Effector memory CD8-positive, alpha-beta T cell (primary cell): ENCODE data around the gene CARM1.

Source experiments
- ATAC-seq: fragments of 150-1000 bp; cut with Tn5 transposase; replicated peaks from 2 replicates; pipeline ENCODE4 v1.10.0; 2021; ENCODE audit warnings: mild to moderate bottlenecking, moderate library complexity
- DNase-seq, 3 experiments: peaks; one replicate each; pipeline ENCODE4 v3.0.0; 2021
- H3K27ac Mint-ChIP-seq, 2 donors: one replicate each; pipeline ENCODE4 v1.8.0; 2022; ENCODE audit warnings: mild to moderate bottlenecking in 2 of 2, mixed read lengths in 2 of 2, moderate library complexity in 2 of 2
- H3K27me3 Mint-ChIP-seq, 2 donors: one replicate each; pipeline ENCODE4 v1.8.0; 2022; ENCODE audit warnings: mixed read lengths in 2 of 2
- H3K36me3 Mint-ChIP-seq: one replicate; pipeline ENCODE4 v1.8.0; 2022; ENCODE audit warnings: mild to moderate bottlenecking, moderate library complexity, mixed read lengths; ENCODE audit not compliant: insufficient read depth
- H3K4me1 Mint-ChIP-seq, 2 donors: one replicate each; pipeline ENCODE4 v1.8.0; 2022; ENCODE audit warnings: low read depth in 2 of 2, mixed read lengths in 2 of 2
- H3K4me3 Mint-ChIP-seq, 2 donors: one replicate each; pipeline ENCODE4 v1.8.0; 2022; ENCODE audit warnings: mild to moderate bottlenecking in 2 of 2, mixed read lengths in 2 of 2, moderate library complexity in 2 of 2
- H3K9me3 Mint-ChIP-seq, 2 donors: one replicate each; pipeline ENCODE4 v1.8.0; 2022; ENCODE audit warnings: mixed read lengths in 2 of 2
- total RNA-seq, 9 experiments: gene quantifications; one replicate each; lab custom pipeline; 2026; lab: John Stamatoyannopoulos, UW

CARM1 gene
- 18.1 to 77.7 (median 34.2) reads per million in 9 experiments for total RNA-seq

GRCh38 chr19:10870955-10871603, at the start of gene CARM1:
TSS of gene CARM1 (plus strand) at chr19:10871553. CDS start at chr19:10871703, 150 bp downstream.
- Mint-ChIP-seq H3K36me3 (peaks cover 11% of the 10 kb centered on the region), H3K27ac (peak within 1 kb of the TSS; percentile 70 to 90), H3K4me1 (peaks cover 15 to 16% of the 10 kb centered on the region in 2 donors), H3K4me3 (peak within 1 kb of the TSS; percentile 87 to 89), H3K9me3 (no peaks in the 10 kb centered on the region), H3K27me3 (no peaks in the 10 kb centered on the region)
- DNase-seq: peak; percentile 98
- peak; percentile 84 for ATAC-seq

DNA sequence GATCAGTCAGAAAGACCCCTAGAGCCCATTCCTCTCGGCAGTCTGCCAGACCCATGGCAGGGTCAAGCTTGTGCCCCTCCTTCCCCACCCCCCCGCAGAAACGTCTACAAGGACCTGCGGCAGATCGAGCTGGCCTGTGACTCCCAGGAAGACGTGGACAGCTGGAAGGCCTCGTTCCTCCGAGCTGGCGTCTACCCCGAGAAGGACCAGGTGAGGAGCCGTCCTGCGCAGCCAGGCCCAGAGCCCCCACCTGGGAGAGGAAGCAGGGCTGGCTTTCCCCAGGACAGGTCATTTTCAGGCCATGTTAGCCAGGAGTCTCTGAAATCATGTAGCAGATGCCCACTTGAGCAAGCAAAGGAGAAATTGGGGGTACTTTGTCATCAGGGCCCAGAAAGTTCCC, 47.7 kb upstream of the CARM1 start:
- H3K4me3 Mint-ChIP-seq: no peak overlapping the region
- peaks cover 9 to 13% of the 10 kb centered on the region in 2 donors for H3K4me1 Mint-ChIP-seq
- ATAC-seq: no peak
- H3K27ac Mint-ChIP-seq: peak overlapping the region in 1 of 2 donors; percentile 69
- no peak for DNase-seq
- H3K9me3 Mint-ChIP-seq: no peaks in the 10 kb centered on the region
- H3K27me3 Mint-ChIP-seq: no peaks in the 10 kb centered on the region
- H3K36me3 Mint-ChIP-seq: peaks cover 70% of the 10 kb centered on the region

- no peaks in the 10 kb centered on the region for H3K27me3 Mint-ChIP-seq
- DNase-seq: no peak
- no peak overlapping the region for H3K4me3 Mint-ChIP-seq
- peaks cover 0 to 1% of the 10 kb centered on the region in 2 donors for H3K4me1 Mint-ChIP-seq
- H3K27ac Mint-ChIP-seq: no peak overlapping the region
- ATAC-seq: no peak
- H3K36me3 Mint-ChIP-seq: peaks cover 72% of the 10 kb centered on the region
- no peaks in the 10 kb centered on the region for H3K9me3 Mint-ChIP-seq
Measured at GRCh38 chr19:10826231-10826630, 45.1 kb upstream of the CARM1 start.

DNA sequence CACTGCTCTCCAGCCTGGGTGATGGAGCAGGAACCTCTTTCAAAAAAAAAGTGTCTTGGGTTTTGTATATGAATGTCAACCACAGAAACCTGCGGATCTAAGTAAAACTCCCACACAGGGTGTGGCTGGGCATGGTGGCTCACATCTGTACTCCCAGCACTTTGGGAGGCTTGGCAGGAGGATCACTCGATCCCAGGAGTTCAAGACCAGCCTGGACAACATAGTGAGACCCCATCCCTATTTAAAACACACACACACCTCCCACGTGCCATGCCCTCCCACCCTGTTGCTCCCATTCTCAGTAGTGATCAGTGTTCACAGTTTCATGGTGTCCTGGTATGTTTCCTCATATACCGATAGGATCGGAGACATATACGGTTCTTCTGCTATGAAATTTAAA, 44.5 kb upstream of the CARM1 start:
- no peaks in the 10 kb centered on the region for H3K27me3 Mint-ChIP-seq
- peaks cover 66% of the 10 kb centered on the region for H3K36me3 Mint-ChIP-seq

DNA sequence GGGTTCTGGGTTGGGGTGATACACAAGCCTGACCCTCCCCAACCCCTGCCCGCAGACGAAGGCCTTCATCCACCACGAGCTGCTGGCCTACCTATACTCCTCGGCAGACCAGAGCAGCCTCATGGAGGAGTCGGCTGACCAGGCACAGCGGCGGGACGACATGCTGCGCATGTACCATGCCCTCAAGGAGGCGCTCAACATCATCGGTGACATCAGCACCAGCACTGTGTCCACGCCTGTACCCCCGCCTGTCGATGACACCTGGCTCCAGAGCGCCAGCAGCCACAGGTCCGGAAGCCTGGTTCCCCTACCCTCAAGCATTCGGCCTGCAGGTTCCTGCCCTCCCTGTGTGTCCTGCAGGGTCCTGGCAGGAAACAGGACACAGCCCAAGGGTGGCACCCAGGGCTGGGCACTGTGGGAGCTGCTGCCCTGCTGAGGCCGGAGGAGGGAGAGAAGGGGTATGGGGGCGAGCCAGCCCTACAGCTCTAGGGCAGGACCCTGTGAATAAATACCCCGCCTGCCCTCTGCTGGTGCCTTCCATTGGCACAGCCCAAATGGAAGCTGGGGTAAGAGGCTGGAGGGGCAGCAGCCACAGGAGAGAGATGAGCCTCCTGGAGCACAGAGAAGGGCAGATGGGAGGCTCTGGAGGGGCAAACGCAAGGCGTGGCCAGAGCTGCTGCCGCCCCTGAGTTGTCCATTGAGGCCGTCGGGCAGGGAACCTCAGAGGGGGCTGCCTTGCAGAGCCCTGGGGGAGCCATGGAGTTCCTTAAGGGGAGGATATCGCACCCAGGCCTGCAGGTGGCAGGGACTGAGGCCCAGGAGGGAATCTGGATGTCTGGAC, 42.2 kb upstream of the CARM1 start:
- Mint-ChIP-seq H3K27ac (peak overlapping the region; percentile 46 to 82), H3K4me1 (no peaks in the 10 kb centered on the region), H3K36me3 (peaks cover 68% of the 10 kb centered on the region), H3K9me3 (no peaks in the 10 kb centered on the region), H3K27me3 (no peaks in the 10 kb centered on the region), H3K4me3 (no peak overlapping the region)
- ATAC-seq (peak; percentile 29), DNase-seq (no peak)

More for the DNA sequence above, 44.5 kb upstream of the CARM1 start:
- no peak for DNase-seq
- Mint-ChIP-seq H3K4me1 (peaks cover 0 to 1% of the 10 kb centered on the region in 2 donors), H3K27ac (no peak overlapping the region), H3K4me3 (no peak overlapping the region), H3K9me3 (no peaks in the 10 kb centered on the region)
- no peak for ATAC-seq

DNA sequence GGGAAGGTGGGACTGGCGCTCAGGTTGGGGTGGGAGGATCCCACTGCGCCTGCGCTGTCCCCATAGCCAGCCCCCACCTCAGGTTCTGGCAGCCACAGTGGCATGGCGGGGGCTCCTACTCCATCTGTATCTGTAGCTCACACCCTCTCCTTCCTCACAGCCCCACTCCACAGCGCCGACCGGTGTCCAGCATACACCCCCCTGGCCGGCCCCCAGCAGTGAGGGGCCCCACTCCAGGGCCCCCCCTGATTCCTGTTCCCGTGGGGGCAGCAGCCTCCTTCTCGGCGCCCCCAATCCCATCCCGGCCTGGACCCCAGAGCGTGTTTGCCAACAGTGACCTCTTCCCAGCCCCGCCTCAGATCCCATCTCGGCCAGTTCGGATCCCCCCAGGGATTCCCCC, 41.4 kb upstream of the CARM1 start:
- ATAC-seq (no peak), DNase-seq (no peak)
- peaks cover 63% of the 10 kb centered on the region for H3K36me3 Mint-ChIP-seq
- H3K27me3 Mint-ChIP-seq: no peaks in the 10 kb centered on the region
- peak overlapping the region; percentile 46 to 82 for H3K27ac Mint-ChIP-seq
- peaks cover 0 to 2% of the 10 kb centered on the region in 2 donors for H3K4me1 Mint-ChIP-seq
- no peak overlapping the region for H3K4me3 Mint-ChIP-seq
- H3K9me3 Mint-ChIP-seq: no peaks in the 10 kb centered on the region

DNA sequence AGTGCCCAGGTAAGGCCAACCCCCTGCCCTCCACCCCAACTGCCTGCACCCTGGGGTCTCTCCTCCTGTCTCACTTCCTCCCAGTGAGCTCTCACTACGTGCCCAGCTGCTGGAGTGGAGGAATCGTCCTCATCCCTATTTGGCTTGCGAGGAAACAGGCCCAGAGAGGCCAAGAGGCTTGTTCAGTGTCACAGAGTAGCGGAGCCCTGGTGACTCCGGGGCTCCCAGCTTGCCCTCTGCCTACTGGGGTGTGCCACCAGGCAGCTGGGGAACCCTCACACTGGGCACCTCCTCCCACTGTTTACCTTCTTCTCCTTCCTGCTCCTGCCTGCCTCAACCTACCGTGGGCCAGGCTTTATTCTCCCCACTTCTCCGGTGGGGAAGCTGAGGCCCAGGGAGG, 41.0 kb upstream of the CARM1 start:
- Mint-ChIP-seq H3K27ac (peak overlapping the region; percentile 46 to 82), H3K9me3 (no peaks in the 10 kb centered on the region), H3K4me3 (no peak overlapping the region), H3K4me1 (peaks cover under 1 to 5% of the 10 kb centered on the region in 2 donors), H3K27me3 (no peaks in the 10 kb centered on the region), H3K36me3 (peaks cover 63% of the 10 kb centered on the region)
- DNase-seq (no peak), ATAC-seq (no peak)

DNA sequence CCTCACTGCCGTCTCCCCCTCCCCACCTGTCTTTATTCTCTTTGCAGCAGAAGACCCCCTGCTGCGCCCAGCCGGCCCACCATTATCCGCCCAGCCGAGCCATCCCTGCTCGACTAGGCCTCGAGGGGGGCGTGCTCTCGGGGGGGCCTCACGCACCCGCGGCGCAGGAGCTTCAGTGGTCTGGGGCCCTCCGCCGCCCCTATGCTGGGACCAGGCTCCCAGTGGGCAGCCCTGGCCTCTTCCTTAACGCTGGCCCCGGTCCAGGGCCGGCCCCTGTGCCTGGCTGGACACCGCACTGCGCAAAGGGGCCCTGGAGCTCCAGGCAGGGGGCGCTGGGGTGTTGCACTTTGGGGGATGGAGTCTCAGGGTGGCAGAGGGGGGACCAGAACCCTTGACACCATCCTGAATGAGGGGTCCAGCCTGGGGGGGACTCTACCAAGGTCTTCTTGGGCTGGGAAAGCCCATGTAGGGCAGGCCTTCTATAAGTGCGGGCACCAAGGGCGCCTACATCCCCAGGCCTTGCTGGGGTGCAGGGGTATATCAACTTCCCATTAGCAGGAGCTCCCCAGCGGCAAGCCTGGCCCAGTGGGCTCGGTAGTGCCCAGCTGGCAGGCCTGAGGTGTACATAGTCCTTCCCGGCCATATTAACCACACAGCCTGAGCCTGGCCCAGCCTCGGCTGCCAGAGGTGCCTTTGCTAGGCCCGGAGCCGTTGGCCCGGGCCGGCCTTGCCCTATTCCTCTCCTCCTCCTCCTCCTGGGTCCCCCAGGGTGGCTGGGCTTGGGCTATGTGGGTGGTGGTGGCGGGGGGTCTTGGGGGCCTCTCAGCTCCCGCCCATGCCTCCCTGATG, 40.2 kb upstream of the CARM1 start:
- ATAC-seq (no peak), DNase-seq (no peak)
- Mint-ChIP-seq H3K36me3 (peaks cover 63% of the 10 kb centered on the region), H3K27ac (peak overlapping the region; percentile 10 to 82), H3K4me3 (no peak overlapping the region), H3K4me1 (peaks cover 4 to 13% of the 10 kb centered on the region in 2 donors), H3K9me3 (no peaks in the 10 kb centered on the region), H3K27me3 (no peaks in the 10 kb centered on the region)

- no peak overlapping the region for H3K4me3 Mint-ChIP-seq
- no peak for ATAC-seq
- no peaks in the 10 kb centered on the region for H3K9me3 Mint-ChIP-seq
- no peak for DNase-seq
- H3K27ac Mint-ChIP-seq: peak overlapping the region in 1 of 2 donors; percentile 78
- H3K4me1 Mint-ChIP-seq: peaks cover 4 to 17% of the 10 kb centered on the region in 2 donors
- peaks cover 58% of the 10 kb centered on the region for H3K36me3 Mint-ChIP-seq
- no peaks in the 10 kb centered on the region for H3K27me3 Mint-ChIP-seq
Measured at GRCh38 chr19:10831987-10832938, 39.1 kb upstream of the CARM1 start.

DNA sequence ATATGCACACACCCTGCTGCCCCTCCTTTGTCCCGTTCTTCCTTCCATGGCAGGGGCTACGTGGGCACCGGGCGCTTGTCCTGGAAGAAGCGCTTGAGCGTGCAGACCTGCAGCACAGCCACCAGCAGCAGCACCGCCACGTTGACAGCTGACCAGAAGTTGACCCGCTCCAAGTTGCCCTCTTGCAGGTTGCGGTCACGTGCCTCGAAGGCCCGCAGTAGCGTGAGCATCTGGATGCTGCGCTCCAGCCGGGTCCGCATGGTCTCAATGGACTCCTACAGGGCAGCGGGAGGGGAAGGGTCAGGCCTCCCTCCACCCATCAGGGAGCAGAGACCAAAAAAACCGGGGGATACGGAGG, 38.4 kb upstream of the CARM1 start:
- ATAC-seq: no peak

DNA sequence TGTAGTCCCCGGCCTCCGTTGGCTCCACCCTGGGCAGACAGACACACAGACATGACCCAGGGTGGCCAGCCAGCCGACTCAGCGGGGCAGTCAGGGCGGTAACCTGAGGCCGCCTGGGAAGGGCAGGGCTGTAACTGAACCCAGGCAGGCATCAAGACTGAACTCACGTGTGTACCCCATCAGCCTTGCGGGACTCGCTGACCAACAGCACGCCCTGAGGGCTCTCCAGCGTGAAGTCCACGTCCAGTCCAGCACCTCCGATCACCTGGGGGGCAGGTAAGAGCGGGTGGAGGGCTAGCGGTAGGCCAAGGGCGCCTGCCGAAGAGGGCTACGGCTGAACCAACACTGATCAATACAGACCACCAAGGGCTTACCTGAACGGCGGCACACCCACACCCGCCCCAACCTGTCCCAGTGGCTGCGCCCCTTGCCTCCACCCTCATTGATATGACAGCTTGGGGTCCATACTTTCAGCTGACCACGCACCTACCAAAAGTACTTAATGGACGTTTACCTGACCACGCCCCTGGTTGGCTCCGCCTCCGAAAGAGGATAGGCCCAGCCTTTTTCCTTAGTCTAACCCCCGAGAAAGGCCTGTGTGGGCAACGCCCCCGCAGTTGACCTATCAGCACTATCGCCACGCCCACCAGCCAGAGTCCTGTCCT, 36.1 kb upstream of the CARM1 start:
- Mint-ChIP-seq H3K4me3 (peak overlapping the region; percentile 98 to 100), H3K9me3 (no peaks in the 10 kb centered on the region), H3K27me3 (no peaks in the 10 kb centered on the region), H3K36me3 (peaks cover 36% of the 10 kb centered on the region), H3K27ac (peak overlapping the region; percentile 97 to 100), H3K4me1 (peaks cover 4 to 17% of the 10 kb centered on the region in 2 donors)
- no peak for DNase-seq
- ATAC-seq: no peak

More for the DNA sequence above, 38.4 kb upstream of the CARM1 start:
- DNase-seq: no peak
- peaks cover 4 to 17% of the 10 kb centered on the region in 2 donors for H3K4me1 Mint-ChIP-seq
- H3K4me3 Mint-ChIP-seq: no peak overlapping the region
- no peaks in the 10 kb centered on the region for H3K27me3 Mint-ChIP-seq
- H3K9me3 Mint-ChIP-seq: no peaks in the 10 kb centered on the region
- H3K36me3 Mint-ChIP-seq: peaks cover 53% of the 10 kb centered on the region
- H3K27ac Mint-ChIP-seq: peak overlapping the region in 1 of 2 donors; percentile 62
